ENCODE data around the gene TAPBP. TPM values are rescaled to one million over a fixed set of nuclear protein-coding genes. Genes with fewer than 3 reads are reported as not detected.

TAPBP gene
- total and polyA plus RNA-seq, 12 donors, result 25.1 to 322 (median 165) TPM

GRCh38 chr6:33279971-33280511 lies 33.8 kb downstream of the TAPBP start:
- Histone ChIP-seq H3K9me3 (replicated peaks in 1 of 3) (no peaks in the 10 kb centered on the region), H3K36me3 (replicated peaks in 1 of 2) (peaks cover 0 to 64% of the 10 kb centered on the region in 2 donors), H3K4me1 (replicated peaks in 1 of 2) (peaks cover 3 to 24% of the 10 kb centered on the region in 2 donors), H3K27ac (peak overlapping the region in 1 of 5 donors; percentile 7), H3K4me3 (no peak overlapping the region), H3K27me3 (no peaks in the 10 kb centered on the region)
- TF ChIP-seq POLR2A (IDR thresholded peaks at IDR 0.05) (no peak), CTCF (IDR thresholded peaks at IDR 0.05) (peak in 5 of 6 experiments; percentile 22 to 45 (median 42))
- WGBS, 4 donors, result 51 to 100% (median 61%) methylated on average over 1 to 5 of the region's 5 CpGs
- peak in 2 of 7 donors; percentile 22 to 42 for DNase-seq
- intact Hi-C loops (cut with DNase I), result no loop called here

GRCh38 chr6:33279257-33279695 lies 34.6 kb downstream of the TAPBP start:
- Histone ChIP-seq H3K27ac (no peak overlapping the region), H3K4me1 (replicated peaks in 1 of 2) (peaks cover 9 to 31% of the 10 kb centered on the region in 2 donors), H3K4me3 (no peak overlapping the region), H3K27me3 (no peaks in the 10 kb centered on the region), H3K9me3 (replicated peaks in 1 of 3) (no peaks in the 10 kb centered on the region), H3K36me3 (replicated peaks in 1 of 2) (peaks cover 0 to 64% of the 10 kb centered on the region in 2 donors)
- 52 to 75% (median 69%) methylated on average over 8 to 13 of the region's 13 CpGs for WGBS, 4 donors
- TF ChIP-seq CTCF (IDR thresholded peaks at IDR 0.05) (no peak), POLR2A (IDR thresholded peaks at IDR 0.05) (no peak)
- intact Hi-C loops (cut with DNase I), result no loop called here
- no peak for DNase-seq

GRCh38 chr6:33278810-33279209 lies 35.1 kb downstream of the TAPBP start:
- H3K9me3 ChIP-seq (replicated peaks in 1 of 3), result no peaks in the 10 kb centered on the region
- H3K27me3 ChIP-seq, result no peaks in the 10 kb centered on the region
- intact Hi-C loops (cut with DNase I), result no loop called here
- H3K4me3 ChIP-seq, result no peak overlapping the region
- H3K36me3 ChIP-seq (replicated peaks in 1 of 2), result peaks cover 0 to 64% of the 10 kb centered on the region in 2 donors
- no peak for DNase-seq
- TF ChIP-seq CTCF (IDR thresholded peaks at IDR 0.05) (no peak), POLR2A (IDR thresholded peaks at IDR 0.05) (no peak)
- peaks cover 13 to 36% of the 10 kb centered on the region in 2 donors for H3K4me1 ChIP-seq (replicated peaks in 1 of 2)
- 83 to 94% (median 93%) methylated on average over 3 of the region's 3 CpGs for whole genome bisulfite sequencing, 4 donors
- H3K27ac ChIP-seq, result no peak overlapping the region

GRCh38 chr6:33278392-33278741 lies 35.5 kb downstream of the TAPBP start:
- H3K36me3 ChIP-seq (replicated peaks in 1 of 2), result peaks cover 0 to 63% of the 10 kb centered on the region in 2 donors
- H3K27ac ChIP-seq, result peak overlapping the region in 2 of 5 donors; percentile 89 to 99
- H3K9me3 ChIP-seq (replicated peaks in 1 of 3), result no peaks in the 10 kb centered on the region
- H3K4me1 ChIP-seq (replicated peaks in 1 of 2), result peaks cover 14 to 41% of the 10 kb centered on the region in 2 donors
- intact Hi-C loops (cut with DNase I), result no loop called here
- H3K27me3 ChIP-seq, result no peaks in the 10 kb centered on the region
- DNase-seq, result no peak
- WGBS, 4 donors, result 81 to 88% (median 85%) methylated on average over 7 to 9 of the region's 9 CpGs
- no peak for TF ChIP-seq POLR2A (IDR thresholded peaks at IDR 0.05)
- no peak overlapping the region for H3K4me3 ChIP-seq

Data from adrenal gland (tissue), 12 donors.